Tibial nerve (tissue), 4 donors: ENCODE results near the gene DHRSX. TPM values are rescaled to one million over a fixed set of nuclear protein-coding genes. Genes with fewer than 3 reads are reported as not detected.

ENCODE experiments used
- DNase-seq, 2 donors: peaks; one replicate each; pipeline ENCODE4 v3.0.0-alpha.2; 2019; ENCODE audit warnings: low spot score in 2 of 2
- H3K27ac ChIP-seq, 4 donors: fragments of 200-600 bp; sonication (generic) in 3 of 4; one replicate each; pipeline ENCODE4 v1.5.1; 2017 to 2019; ENCODE audit warnings: mild to moderate bottlenecking in 1 of 4
- H3K27me3 ChIP-seq, 2 donors: fragments of 200-600 bp; sonication (generic) in 1 of 2; one replicate each; pipeline versions ENCODE4 v1.5.1 to v1.6.0; 2017 to 2019
- H3K36me3 ChIP-seq, 3 donors: fragments of 200-600 bp; sonication (generic); one replicate each; pipeline ENCODE4 v1.5.1; 2018 to 2019
- H3K4me1 ChIP-seq, 4 donors: fragments of 200-600 bp; sonication (generic) in 3 of 4; one replicate each; pipeline ENCODE4 v1.5.1; 2017 to 2019
- H3K4me3 ChIP-seq, 4 donors: fragments of 200-600 bp; sonication (generic) in 3 of 4; one replicate each; pipeline ENCODE4 v1.5.1; 2017 to 2019; ENCODE audit warnings: mild to moderate bottlenecking in 1 of 4, moderate library complexity in 1 of 4
- H3K9me3 ChIP-seq, 4 donors: fragments of 200-600 bp; sonication (generic) in 3 of 4; one replicate each; pipeline ENCODE4 v1.5.1; 2017 to 2019
- EP300 ChIP-seq, 2 donors: sonication (generic); formaldehyde crosslinking; IDR thresholded peaks; one replicate each; pipeline ENCODE4 v1.6.1; 2017; ENCODE audit warnings: antibody characterized with exemption in 2 of 2, mild to moderate bottlenecking in 1 of 2
- POLR2A ChIP-seq, 2 donors: fragments of 450-650 bp; IDR thresholded peaks; one replicate each; pipeline ENCODE4 v1.6.1; 2017; ENCODE audit warnings: antibody characterized with exemption in 2 of 2, mild to moderate bottlenecking in 2 of 2, moderate library complexity in 2 of 2
- WGBS, 2 donors: methylation state at CpG; one replicate each; pipeline ENCODE4 v1.1.5; 2018; 5-methylcytosine and 5-hydroxymethylcytosine counted together
- total RNA-seq, 4 donors: library from RNA; depleted of rRNA; stranded (reverse); fragments of >200 nt; gene quantifications; one replicate each; pipeline ENCODE4 v1.1.0, GENCODE V29; 2016
- TF ChIP-seq, protein P1 (sequence below), 5 experiments: fragments of 200-600 bp in 3 of 5; fragments of 450-650 bp in 2 of 5; sonication (generic) in 3 of 5; IDR thresholded peaks; one replicate each; pipeline ENCODE4 v1.5.1; 2016 to 2019; ENCODE audit warnings: antibody characterized with exemption in 5 of 5, mild to moderate bottlenecking in 3 of 5, moderate library complexity in 2 of 5

Gene DHRSX
- total RNA-seq, 4 donors from 2014 or later, result 20.3 to 44.3 (median 31.7) TPM

DNA sequence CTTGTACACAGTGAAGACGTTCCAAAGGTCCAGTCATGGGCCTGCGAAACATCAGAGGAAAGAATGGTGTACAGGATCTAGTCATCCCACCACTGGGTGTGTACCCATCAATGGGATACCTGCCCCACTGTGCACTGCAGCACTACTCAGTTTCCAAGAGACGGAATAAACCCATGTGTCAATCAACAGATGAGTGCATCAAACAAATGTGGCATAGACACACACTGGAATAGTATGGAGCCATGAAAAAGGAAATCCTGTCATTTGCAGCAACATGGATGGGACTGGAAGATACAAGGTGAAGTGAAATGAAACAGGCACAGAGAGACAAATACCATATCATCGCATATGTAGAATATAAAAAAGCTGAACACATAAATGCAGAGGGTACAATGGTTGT lies 48.0 kb downstream of the DHRSX start:
- no peaks in the 10 kb centered on the region for H3K36me3 ChIP-seq
- H3K27me3 ChIP-seq, result no peaks in the 10 kb centered on the region
- no peak overlapping the region for H3K27ac ChIP-seq
- no peaks in the 10 kb centered on the region for H3K9me3 ChIP-seq
- DNase-seq, result no peak
- H3K4me3 ChIP-seq, result no peak overlapping the region
- peaks cover 0 to 8% (median 0%) of the 10 kb centered on the region in 4 donors for H3K4me1 ChIP-seq
- TF ChIP-seq, protein P1, sequence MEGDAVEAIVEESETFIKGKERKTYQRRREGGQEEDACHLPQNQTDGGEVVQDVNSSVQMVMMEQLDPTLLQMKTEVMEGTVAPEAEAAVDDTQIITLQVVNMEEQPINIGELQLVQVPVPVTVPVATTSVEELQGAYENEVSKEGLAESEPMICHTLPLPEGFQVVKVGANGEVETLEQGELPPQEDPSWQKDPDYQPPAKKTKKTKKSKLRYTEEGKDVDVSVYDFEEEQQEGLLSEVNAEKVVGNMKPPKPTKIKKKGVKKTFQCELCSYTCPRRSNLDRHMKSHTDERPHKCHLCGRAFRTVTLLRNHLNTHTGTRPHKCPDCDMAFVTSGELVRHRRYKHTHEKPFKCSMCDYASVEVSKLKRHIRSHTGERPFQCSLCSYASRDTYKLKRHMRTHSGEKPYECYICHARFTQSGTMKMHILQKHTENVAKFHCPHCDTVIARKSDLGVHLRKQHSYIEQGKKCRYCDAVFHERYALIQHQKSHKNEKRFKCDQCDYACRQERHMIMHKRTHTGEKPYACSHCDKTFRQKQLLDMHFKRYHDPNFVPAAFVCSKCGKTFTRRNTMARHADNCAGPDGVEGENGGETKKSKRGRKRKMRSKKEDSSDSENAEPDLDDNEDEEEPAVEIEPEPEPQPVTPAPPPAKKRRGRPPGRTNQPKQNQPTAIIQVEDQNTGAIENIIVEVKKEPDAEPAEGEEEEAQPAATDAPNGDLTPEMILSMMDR (IDR thresholded peaks at IDR 0.05), result no peak
- 97% methylated on average over 4 of the region's 4 CpGs for WGBS, 2 donors

DNA sequence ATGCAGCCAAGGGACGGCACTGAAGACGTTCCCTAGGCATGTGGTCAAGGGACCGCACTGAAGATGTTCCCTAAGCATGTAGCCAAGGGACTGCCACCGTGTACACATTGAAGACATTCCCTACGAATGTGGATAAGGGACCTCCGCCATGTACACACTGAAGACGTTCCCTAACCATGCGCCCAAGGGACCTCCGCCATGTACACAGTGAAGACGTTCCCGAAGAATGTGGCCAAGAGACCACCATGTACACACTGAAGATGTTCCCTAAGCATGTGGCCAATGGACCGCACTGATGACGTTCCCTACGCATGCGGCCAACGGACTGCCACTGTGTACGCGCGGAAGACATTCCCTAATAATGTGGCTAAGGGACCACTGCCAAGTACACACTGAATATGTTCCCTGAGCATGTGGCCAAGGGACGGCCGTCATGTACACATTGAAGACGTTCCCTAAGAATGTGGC lies 48.4 kb downstream of the DHRSX start:
- H3K4me1 ChIP-seq, result peaks cover 0 to 8% (median 0%) of the 10 kb centered on the region in 4 donors
- DNase-seq, result no peak
- no peaks in the 10 kb centered on the region for H3K27me3 ChIP-seq
- no peak overlapping the region for H3K27ac ChIP-seq
- H3K4me3 ChIP-seq, result no peak overlapping the region
- H3K36me3 ChIP-seq, result no peaks in the 10 kb centered on the region
- TF ChIP-seq POLR2A (IDR thresholded peaks at IDR 0.05), result no peak
- WGBS, 2 donors, result 90 to 91% methylated on average over 22 of the region's 22 CpGs
- H3K9me3 ChIP-seq, result no peaks in the 10 kb centered on the region

DNA sequence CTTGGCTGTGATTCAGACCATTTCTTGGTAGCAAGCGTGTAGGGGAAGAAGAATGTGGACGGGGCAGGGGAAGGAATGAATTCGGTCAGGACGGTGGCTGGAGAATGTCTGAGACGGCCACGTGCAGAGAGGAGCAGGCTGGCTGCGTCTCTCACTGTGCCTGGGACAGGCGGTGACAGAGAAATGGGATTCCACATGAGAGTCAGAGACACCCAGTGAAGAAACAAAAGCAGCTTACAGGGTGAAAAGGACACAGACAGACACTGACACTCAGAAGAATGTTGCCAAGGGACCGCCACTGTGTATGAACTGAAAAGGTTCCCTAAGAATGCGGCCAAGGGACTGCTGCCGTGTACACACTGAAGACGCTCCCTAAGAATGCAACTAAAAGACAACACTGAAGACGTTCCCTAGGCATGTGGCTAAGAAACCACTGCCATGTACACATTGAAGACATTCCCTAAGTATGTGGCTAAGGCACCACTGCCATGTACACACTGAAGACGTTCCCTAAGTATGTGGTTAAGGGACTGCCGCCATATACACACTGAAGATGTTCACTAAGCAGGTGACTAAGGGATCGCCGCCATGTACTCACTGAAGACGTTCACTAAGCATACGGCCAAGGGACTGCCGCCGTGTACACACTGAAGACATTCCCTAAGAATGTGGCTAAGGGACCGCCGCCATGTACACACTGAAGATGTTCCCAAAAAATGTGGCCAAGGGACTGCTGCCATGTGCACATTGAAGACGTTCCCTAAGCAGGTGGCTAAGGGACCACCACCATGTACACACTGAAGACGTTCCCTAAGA lies 49.1 kb downstream of the DHRSX start:
- WGBS, 2 donors, result 54 to 56% methylated on average over 25 of the region's 25 CpGs
- no peaks in the 10 kb centered on the region for H3K36me3 ChIP-seq

DNA sequence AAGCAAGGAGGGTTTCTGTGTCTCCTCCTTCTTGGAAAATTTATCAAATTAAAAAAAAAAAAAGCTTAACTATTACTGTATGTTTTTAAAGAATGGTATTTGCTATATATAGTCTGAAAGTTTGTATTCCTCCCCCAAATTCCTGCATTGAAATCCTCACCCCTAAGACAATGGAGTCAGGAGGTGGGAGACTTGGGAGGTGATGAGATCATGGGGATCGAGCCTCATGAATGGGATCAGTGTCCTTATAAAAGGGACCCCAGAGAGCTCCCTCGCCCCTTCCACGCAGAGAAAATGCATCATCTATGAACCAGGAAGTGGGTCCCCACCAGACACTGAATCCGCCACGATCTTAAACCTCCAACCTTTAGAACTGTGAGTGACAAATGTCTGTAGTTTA lies 50.1 kb downstream of the DHRSX start:
- no peak for DNase-seq
- no peaks in the 10 kb centered on the region for H3K9me3 ChIP-seq
- H3K4me1 ChIP-seq, result peaks cover 0 to 8% (median 0%) of the 10 kb centered on the region in 4 donors
- no peak overlapping the region for H3K27ac ChIP-seq
- WGBS, 2 donors, result 57 to 59% methylated on average over 5 of the region's 5 CpGs
- H3K4me3 ChIP-seq, result no peak overlapping the region
- no peaks in the 10 kb centered on the region for H3K27me3 ChIP-seq
- H3K36me3 ChIP-seq, result no peaks in the 10 kb centered on the region
- no peak for TF ChIP-seq POLR2A (IDR thresholded peaks at IDR 0.05)

More for the DNA sequence above, 49.1 kb downstream of the DHRSX start:
- DNase-seq, result no peak
- no peak overlapping the region for H3K27ac ChIP-seq
- no peaks in the 10 kb centered on the region for H3K27me3 ChIP-seq
- no peak overlapping the region for H3K4me3 ChIP-seq
- no peaks in the 10 kb centered on the region for H3K9me3 ChIP-seq
- H3K4me1 ChIP-seq, result peaks cover 0 to 8% (median 0%) of the 10 kb centered on the region in 4 donors
- TF ChIP-seq POLR2A (IDR thresholded peaks at IDR 0.05) (no peak), EP300 (IDR thresholded peaks at IDR 0.05) (no peak)
- TF ChIP-seq, protein P1 (IDR thresholded peaks at IDR 0.05), result no peak

DNA sequence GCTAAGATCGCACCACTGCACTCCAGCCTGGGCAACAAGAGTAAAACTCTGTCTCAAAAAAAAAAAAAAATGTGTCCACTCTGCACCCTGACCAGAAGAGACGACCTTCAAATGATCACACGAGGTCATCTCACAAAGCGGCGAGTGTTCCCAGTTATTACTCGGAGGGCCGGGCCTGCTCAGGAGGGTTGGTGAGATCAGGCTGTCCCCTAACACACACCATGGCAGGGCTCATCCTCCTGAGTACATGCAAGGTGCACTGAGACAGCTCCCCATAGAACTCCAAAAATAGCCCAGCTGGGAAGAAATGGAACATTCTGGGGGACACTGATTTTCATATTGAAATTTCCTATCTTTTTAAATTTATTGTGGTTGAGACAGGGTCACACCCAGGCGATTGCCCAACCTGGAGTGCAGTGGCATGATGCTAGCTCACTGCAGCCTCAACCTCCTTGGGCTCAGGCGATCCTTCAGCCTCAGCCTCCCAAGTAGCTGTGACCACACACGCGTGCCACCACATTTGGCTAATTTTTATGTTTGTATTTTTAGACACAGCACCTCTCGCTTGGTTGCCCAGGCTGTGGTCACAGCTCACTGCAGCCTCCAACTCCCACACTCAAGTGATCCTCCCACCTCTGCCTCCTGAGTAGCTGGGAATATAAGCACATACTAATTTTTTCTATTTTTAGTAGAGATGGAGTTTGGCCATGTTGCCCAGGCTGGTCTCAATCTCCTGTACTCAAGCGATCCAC lies 51.5 kb downstream of the DHRSX start:
- Histone ChIP-seq H3K27ac (no peak overlapping the region), H3K36me3 (no peaks in the 10 kb centered on the region), H3K4me3 (no peak overlapping the region), H3K27me3 (no peaks in the 10 kb centered on the region), H3K4me1 (peaks cover 0 to 8% (median 0%) of the 10 kb centered on the region in 4 donors), H3K9me3 (no peaks in the 10 kb centered on the region)
- TF ChIP-seq, protein P1 (IDR thresholded peaks at IDR 0.05), result no peak
- no peak for TF ChIP-seq EP300 (IDR thresholded peaks at IDR 0.05)
- no peak for TF ChIP-seq POLR2A (IDR thresholded peaks at IDR 0.05)
- WGBS, 2 donors, result 92% methylated on average over 13 of the region's 13 CpGs
- no peak for DNase-seq

DNA sequence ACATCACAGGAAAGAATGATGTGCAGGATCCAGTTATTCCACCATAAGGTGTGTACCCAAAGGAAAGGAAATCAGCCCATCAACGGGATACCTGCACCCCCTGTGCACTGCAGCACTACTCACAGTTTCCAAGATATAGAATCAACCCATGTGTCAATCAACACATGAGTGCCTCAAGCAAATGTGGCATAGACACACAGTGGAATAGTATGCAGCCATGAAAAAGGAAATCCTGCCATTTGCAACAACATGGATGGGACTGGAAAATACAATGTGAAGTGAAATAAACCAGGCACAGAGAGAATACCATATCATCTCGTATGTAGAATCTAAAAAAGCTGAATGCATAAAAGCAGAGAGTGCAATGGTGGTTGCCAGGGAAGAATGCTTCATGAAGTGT lies 53.3 kb downstream of the DHRSX start:
- H3K36me3 ChIP-seq, result no peaks in the 10 kb centered on the region
- peaks cover 0 to 8% (median 0%) of the 10 kb centered on the region in 4 donors for H3K4me1 ChIP-seq
- TF ChIP-seq POLR2A (IDR thresholded peaks at IDR 0.05) (no peak), EP300 (IDR thresholded peaks at IDR 0.05) (no peak)
- TF ChIP-seq, protein P1 (IDR thresholded peaks at IDR 0.05), result no peak
- H3K27me3 ChIP-seq, result no peaks in the 10 kb centered on the region
- no peaks in the 10 kb centered on the region for H3K9me3 ChIP-seq
- H3K27ac ChIP-seq, result no peak overlapping the region
- WGBS, 2 donors, result 45 to 95% methylated on average over 2 of the region's 2 CpGs
- H3K4me3 ChIP-seq, result no peak overlapping the region
- DNase-seq, result no peak
